ENCODE results near the gene FMO1.
"Not testable (repeated sequence)": the region's sequence is repeated elsewhere in the genome, so short reads cannot be mapped to it uniquely, and the experiment has no call there.

DNA sequence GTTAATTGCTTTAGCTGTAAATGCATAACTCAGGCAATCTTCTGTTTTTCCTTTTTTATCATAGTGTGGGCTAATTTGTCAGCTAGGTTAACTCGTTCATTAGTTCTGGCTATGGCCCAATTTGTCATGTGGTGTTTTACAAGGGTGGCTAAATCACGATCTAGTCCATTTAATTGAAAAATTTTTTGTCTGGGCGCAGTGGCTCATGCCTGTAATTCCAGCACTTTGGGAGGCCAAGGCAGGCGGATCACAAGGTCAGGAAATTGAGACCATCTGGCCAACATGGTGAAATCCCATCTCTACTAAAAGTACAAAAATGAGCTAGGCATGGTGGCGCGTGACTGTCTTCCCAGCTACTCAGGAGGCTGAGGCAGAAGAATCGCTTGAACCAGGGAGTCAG, 47.1 kb downstream of the FMO1 start:
- TF ChIP-seq, protein P1, sequence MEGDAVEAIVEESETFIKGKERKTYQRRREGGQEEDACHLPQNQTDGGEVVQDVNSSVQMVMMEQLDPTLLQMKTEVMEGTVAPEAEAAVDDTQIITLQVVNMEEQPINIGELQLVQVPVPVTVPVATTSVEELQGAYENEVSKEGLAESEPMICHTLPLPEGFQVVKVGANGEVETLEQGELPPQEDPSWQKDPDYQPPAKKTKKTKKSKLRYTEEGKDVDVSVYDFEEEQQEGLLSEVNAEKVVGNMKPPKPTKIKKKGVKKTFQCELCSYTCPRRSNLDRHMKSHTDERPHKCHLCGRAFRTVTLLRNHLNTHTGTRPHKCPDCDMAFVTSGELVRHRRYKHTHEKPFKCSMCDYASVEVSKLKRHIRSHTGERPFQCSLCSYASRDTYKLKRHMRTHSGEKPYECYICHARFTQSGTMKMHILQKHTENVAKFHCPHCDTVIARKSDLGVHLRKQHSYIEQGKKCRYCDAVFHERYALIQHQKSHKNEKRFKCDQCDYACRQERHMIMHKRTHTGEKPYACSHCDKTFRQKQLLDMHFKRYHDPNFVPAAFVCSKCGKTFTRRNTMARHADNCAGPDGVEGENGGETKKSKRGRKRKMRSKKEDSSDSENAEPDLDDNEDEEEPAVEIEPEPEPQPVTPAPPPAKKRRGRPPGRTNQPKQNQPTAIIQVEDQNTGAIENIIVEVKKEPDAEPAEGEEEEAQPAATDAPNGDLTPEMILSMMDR (conservative IDR thresholded peaks at IDR 0.05; ENCODE audit: low read length): not testable (repeated sequence)
- TF ChIP-seq EZH2phosphoT487 (IDR thresholded peaks at IDR 0.05; ENCODE audit: borderline replicate concordance, low read depth, low read length): not testable (repeated sequence)
